Measurements from ENCODE around the gene PTPRC.

The PTPRC gene

DNA sequence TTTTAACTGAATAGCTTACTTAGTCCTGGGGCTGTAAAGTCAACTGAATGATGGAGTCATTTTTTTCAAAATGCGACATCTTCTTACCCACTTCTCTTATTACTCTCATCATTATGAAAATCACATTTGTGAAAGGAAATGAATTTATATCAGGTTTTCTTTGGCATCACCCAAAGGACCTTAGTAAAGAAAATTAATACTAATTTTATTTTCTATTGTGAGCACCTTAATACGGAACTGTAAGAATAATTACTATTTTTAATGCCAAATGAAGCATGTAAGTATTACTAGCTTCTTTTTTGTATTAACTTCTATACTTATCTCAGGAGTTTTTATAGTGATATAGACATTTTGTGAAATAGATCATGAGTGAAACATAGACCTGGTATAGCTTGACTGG lies 30.9 kb downstream of the PTPRC start:
- Histone ChIP-seq H3K4me3 (no peak overlapping the region), H3K27ac (no peak overlapping the region)
- TF ChIP-seq, protein P1, sequence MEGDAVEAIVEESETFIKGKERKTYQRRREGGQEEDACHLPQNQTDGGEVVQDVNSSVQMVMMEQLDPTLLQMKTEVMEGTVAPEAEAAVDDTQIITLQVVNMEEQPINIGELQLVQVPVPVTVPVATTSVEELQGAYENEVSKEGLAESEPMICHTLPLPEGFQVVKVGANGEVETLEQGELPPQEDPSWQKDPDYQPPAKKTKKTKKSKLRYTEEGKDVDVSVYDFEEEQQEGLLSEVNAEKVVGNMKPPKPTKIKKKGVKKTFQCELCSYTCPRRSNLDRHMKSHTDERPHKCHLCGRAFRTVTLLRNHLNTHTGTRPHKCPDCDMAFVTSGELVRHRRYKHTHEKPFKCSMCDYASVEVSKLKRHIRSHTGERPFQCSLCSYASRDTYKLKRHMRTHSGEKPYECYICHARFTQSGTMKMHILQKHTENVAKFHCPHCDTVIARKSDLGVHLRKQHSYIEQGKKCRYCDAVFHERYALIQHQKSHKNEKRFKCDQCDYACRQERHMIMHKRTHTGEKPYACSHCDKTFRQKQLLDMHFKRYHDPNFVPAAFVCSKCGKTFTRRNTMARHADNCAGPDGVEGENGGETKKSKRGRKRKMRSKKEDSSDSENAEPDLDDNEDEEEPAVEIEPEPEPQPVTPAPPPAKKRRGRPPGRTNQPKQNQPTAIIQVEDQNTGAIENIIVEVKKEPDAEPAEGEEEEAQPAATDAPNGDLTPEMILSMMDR (IDR thresholded peaks at IDR 0.05) = no peak
- DNase-seq (ENCODE audit: low spot score) = no peak

DNA sequence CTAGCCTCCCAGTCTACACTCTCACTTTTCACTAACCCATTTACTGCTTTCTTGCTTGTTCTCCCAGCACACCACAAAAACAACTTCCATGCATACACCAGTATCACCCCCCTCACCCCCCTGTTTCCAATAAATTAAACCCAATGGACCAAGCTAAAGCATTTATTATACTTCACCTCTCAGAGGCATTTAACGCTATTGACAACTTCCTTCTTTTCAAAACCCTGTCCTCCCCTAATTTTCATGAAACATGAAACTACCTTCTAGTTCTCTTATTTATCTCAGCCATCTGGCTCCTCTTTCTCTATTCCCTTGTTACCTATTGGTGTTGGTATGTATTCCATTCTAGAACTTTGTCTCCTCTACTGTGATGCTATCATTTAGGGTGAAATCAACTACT lies 32.3 kb downstream of the PTPRC start:
- no peak overlapping the region for H3K27ac ChIP-seq
- DNase-seq (ENCODE audit: low spot score) = no peak
- H3K4me3 ChIP-seq = no peak overlapping the region
- TF ChIP-seq, protein P1 (IDR thresholded peaks at IDR 0.05) = no peak

DNA sequence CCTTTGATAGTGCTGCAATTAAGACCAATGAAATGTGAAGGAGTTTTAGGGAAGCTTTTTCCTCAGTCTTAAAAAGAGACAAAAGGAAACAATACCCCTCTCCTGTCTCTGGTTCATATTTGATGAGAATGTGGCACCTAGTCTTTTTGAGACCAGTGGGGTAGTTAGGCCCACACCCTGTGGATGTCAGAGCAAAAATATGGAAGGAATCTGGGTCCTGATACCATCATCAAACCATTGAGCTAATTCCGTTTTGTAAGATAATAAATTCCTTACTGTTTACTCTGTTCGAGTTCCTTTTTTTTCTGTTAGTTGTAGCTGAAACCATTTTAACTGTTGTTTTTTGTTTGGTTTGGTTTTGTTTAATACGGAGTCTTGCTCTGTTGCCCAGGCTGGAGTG lies 33.3 kb downstream of the PTPRC start:
- no peak for DNase-seq (ENCODE audit: low spot score)
- TF ChIP-seq, protein P1 (IDR thresholded peaks at IDR 0.05) = no peak

DNA sequence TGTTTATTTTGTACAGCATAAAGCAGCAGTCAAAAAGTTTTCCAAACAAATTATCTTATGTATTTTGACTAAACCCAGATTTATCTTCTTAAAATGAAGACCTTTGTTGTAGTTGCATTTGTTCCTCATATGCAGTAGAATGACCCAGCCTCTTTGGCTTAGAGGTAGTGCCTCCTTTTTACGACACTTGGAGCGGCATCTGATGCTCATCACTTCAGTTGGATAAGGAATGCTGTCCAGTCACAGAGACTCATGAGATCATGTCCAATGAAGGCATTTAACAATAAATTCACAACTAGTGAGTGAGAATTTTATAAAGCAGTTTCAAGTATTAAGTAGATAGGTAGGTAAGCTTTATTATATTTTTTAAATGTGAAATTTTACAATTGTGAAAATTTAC lies 35.2 kb downstream of the PTPRC start:
- no peak for DNase-seq (ENCODE audit: low spot score)
- Histone ChIP-seq H3K4me3 (no peak overlapping the region), H3K27ac (no peak overlapping the region)
- TF ChIP-seq, protein P1 (IDR thresholded peaks at IDR 0.05) = no peak

More for the DNA sequence above, 33.3 kb downstream of the PTPRC start:
- Histone ChIP-seq H3K4me3 (no peak overlapping the region), H3K27ac (no peak overlapping the region)

DNA sequence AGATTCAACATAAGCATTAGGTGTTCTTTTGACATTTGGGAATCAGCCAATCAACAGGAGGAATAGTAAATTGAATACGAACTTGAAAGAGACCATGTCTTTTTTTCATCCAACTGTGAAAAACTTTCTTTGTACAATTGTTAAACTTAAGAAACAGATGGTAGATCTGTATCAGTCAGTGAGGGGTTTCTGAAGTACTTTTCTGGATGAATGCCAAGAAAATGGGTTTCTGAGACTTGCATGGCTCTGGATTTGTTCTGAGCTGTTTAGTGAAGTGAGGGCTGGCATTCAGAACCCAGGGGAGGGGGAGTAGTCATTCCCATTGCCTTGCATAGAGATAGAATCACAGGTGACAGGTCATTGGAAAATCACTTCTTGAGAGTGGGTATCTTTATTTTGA lies 37.4 kb downstream of the PTPRC start:
- H3K4me3 ChIP-seq = no peak overlapping the region
- H3K27ac ChIP-seq = no peak overlapping the region
- TF ChIP-seq, protein P1 (IDR thresholded peaks at IDR 0.05) = no peak
- no peak for DNase-seq (ENCODE audit: low spot score)

DNA sequence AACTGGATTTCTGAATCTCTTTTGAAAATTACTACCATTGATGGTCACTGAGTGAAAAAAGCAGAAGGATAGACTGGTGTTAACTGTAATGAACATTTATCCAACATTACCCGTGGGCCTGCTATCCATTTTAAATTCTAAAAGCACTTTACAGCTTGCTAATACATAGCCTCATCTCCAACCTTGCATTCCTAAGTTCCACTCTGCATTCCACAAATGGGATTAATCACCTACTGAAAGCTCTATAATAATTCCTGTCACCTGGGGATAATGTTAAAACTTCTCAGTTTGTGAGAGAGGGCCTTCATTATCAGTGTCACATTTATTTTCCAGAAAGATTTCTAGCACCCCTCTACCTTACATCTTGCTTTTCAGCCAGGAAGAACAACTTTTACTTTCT lies 38.2 kb downstream of the PTPRC start:
- DNase-seq (ENCODE audit: low spot score) = no peak
- Histone ChIP-seq H3K27ac (no peak overlapping the region), H3K4me3 (no peak overlapping the region)
- TF ChIP-seq, protein P1 (IDR thresholded peaks at IDR 0.05) = no peak

DNA sequence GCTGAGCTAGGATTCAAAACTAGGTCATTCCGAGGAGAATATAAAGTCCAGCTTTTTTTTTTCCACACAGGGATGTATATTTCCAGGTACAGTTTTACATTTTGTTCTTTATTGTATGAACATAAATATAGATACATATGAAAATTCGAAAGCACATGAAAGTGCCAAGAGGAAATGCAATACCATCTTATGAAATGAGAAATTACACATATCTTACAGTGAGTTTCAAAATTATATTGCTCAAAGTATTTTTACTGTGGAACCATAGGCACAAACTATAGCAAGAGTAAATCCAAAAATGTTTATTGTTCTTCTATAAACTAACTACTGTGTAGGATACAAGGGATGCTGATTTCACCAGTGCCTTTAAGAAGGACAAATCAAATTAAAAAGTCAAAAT lies 39.0 kb downstream of the PTPRC start:
- no peak for DNase-seq (ENCODE audit: low spot score)
- no peak overlapping the region for H3K27ac ChIP-seq
- TF ChIP-seq, protein P1 (IDR thresholded peaks at IDR 0.05) = no peak
- H3K4me3 ChIP-seq = no peak overlapping the region
